Fibroblast of pulmonary artery (primary cell): ENCODE measurements around the gene FBXO24.

Source experiments
- DNase-seq: peaks from one replicate; pipeline ENCODE4 v3.0.0-alpha.2; 2010; ENCODE audit warnings: low read depth
- H3K4me3 ChIP-seq: replicated peaks from 2 replicates; pipeline ENCODE4 v1.5.1; 2011; ENCODE audit warnings: low read depth, mild to moderate bottlenecking, control low read depth, low read length, moderate library complexity
- TF ChIP-seq, protein P1 (sequence below): IDR thresholded peaks from 2 replicates; pipeline ENCODE4 v1.5.1; 2011; ENCODE audit warnings: mild to moderate bottlenecking, control low read depth, low read length, inconsistent platforms; ENCODE audit errors: missing control alignments

The FBXO24 gene

DNA sequence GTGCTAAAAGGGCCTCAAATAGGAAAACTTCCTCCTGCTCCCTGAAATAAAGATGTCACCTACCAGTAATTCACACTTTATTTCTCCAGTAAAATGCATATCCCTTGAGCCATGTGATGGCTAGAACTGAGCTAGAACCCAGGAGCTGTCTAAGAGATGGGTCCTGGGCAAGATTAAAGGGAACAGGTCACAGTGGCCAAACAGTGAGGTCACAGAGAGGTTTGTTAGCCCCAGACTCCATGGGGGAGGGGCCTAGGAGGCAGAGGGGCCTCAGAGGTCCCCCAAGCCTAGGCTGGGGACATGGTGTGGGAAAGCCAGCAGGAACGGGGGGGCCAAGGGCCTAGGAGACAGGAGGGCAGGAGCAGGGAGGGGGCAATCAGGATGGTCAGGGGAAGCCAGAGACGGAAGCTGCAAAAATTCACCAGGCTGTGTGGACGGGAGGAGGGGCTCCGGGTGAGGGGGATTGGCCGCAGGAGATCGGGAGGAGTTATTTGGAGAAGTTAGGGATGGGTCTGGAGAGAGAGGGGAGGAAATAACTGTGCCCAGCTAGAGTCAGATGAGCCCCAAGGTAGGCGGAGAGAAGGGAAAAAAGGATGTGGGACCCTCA, 3.3 kb downstream of the FBXO24 start:
- TF ChIP-seq, protein P1, sequence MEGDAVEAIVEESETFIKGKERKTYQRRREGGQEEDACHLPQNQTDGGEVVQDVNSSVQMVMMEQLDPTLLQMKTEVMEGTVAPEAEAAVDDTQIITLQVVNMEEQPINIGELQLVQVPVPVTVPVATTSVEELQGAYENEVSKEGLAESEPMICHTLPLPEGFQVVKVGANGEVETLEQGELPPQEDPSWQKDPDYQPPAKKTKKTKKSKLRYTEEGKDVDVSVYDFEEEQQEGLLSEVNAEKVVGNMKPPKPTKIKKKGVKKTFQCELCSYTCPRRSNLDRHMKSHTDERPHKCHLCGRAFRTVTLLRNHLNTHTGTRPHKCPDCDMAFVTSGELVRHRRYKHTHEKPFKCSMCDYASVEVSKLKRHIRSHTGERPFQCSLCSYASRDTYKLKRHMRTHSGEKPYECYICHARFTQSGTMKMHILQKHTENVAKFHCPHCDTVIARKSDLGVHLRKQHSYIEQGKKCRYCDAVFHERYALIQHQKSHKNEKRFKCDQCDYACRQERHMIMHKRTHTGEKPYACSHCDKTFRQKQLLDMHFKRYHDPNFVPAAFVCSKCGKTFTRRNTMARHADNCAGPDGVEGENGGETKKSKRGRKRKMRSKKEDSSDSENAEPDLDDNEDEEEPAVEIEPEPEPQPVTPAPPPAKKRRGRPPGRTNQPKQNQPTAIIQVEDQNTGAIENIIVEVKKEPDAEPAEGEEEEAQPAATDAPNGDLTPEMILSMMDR, result no peak
- DNase-seq, result no peak
- no peak overlapping the region for H3K4me3 ChIP-seq

- TF ChIP-seq, protein P1, result no peak
- DNase-seq, result peak; percentile 28
- peak overlapping the region; percentile 19 for H3K4me3 ChIP-seq
These were observed 4.1 kb downstream of the FBXO24 start for GRCh38 chr7:100590077-100590737.

DNA sequence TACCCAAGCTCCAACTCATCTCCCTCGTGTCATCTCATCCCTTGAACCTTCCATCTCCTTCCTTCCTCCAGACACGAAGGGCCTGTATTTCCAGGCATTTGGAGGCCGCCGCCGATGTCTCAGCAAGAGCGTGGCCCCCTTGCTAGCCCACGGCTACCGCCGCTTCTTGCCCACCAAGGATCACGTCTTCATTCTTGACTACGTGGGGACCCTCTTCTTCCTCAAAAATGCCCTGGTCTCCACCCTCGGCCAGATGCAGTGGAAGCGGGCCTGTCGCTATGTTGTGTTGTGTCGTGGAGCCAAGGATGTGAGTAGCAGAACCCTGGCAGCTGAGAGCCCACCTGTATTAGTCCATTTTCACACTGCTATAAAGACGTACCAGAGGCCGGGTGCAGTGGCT, 5.5 kb downstream of the FBXO24 start:
- no peak for DNase-seq
- no peak overlapping the region for H3K4me3 ChIP-seq
- TF ChIP-seq, protein P1, result no peak

DNA sequence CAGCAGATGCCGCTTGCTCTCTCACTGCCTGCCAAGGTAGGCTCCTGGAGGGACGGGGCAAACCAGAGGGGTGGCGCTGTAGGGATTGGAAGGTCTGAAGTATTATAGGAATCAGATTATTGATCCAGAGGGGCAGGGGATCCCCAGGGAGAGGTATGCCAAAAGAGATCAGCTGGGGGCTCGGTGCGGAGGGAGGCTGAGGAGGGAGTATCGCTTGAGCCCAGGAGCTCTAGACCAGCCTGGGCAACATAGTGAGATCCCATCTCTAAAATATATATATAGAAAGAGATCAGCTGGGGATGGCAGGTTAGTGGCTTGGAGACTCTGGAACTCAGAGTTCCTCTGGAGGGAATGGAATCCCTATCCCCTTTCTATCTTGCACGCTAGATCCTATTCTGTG, 9.1 kb downstream of the FBXO24 start:
- TF ChIP-seq, protein P1, result no peak
- no peak overlapping the region for H3K4me3 ChIP-seq
- DNase-seq, result no peak

GRCh38 chr7:100598425-100598824, 12.3 kb downstream of the FBXO24 start:
- TF ChIP-seq, protein P1, result no peak
- DNase-seq, result no peak
- H3K4me3 ChIP-seq, result no peak overlapping the region

GRCh38 chr7:100599911-100600729, 14.0 kb downstream of the FBXO24 start:
- no peak overlapping the region for H3K4me3 ChIP-seq
- TF ChIP-seq, protein P1, result no peak
- no peak for DNase-seq
